Measurements from ENCODE around the gene PSEN1.
"Not testable (repeated sequence)": the region's sequence is repeated elsewhere in the genome, so short reads cannot be mapped to it uniquely, and the experiment has no call there.

Gene PSEN1

DNA sequence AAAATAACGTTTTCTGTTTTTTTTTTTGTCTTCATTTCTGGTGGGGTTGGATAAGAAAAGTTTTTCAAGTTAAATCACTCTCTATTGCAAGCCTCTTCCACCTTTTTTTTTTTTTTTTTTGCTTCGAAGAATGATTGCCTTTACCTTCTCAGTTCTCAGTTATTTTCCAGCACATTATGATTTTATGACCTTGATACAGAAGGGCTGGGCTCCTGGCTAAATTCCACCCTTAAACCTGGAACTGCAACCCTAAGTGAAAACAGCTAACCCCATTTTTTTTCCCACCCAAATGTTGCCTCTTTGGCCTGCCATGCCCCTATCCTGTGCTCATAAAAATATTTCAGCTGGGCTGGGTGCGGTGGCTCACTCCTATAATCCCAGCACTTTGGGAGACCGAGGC lies 31.4 kb downstream of the PSEN1 start:
- no peak for DNase-seq (ENCODE audit: low read depth)

DNA sequence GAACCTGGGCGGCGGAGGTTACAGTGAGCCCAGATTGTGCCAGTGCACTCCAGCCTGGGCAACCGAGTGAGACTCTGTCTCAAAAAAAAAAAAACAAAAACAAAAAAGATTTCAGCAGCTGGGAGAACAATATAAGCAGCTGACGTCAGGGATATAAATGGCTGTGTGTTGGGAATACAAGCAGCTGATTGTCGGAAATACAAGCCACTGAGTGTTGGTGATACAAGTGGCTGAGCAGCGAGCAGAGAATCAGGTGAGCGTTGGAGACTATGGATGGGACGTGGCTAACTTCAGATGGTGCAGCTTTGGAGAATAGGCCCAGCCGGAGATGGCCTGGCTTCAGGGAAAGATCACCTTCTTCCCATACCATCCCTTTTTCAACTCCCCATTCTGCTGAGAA lies 32.0 kb downstream of the PSEN1 start:
- DNase-seq (ENCODE audit: low read depth), result no peak

DNA sequence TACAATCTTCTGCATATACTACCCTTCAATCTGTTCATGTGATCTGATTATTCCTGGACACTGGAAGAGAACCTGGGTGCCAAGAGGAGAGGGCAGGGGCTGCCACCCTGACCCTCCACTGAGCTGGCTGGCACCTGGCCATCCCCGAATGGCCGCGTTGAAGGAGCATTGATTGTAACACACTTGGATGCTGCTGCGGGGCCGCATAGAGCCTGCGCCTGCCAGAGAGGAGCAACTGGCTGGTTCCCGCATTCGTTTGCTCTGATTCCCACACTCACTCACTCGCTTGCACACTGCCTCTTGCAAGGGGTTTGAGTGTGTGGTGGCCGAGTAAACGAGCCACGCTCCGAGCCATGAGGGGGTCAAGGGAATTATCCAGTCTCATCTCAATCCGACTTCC lies 32.4 kb downstream of the PSEN1 start:
- no peak for DNase-seq (ENCODE audit: low read depth)

DNA sequence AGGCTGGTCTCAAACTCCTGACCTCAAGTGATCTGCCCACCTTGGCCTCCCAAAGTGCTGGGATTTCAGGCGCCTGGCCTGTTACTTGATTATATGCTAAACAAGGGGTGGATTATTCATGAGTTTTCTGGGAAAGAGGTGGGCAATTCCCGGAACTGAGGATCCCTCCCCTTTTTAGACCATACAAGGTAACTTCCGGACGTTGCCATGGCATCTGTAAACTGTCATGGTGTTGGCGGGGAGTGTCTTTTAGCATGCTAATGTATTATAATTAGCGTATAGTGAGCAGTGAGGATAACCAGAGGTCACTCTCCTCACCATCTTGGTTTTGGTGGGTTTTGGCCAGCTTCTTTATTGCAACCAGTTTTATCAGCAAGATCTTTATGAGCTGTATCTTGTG lies 33.5 kb downstream of the PSEN1 start:
- not testable (repeated sequence) for DNase-seq (ENCODE audit: low read depth)

DNA sequence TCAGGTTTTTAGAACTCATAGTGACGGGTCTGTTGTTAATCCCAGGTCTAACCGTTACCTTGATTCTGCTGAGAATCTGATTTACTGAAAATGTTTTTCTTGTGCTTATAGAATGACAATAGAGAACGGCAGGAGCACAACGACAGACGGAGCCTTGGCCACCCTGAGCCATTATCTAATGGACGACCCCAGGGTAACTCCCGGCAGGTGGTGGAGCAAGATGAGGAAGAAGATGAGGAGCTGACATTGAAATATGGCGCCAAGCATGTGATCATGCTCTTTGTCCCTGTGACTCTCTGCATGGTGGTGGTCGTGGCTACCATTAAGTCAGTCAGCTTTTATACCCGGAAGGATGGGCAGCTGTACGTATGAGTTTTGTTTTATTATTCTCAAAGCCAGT lies 34.4 kb downstream of the PSEN1 start:
- no peak for DNase-seq (ENCODE audit: low read depth)

DNA sequence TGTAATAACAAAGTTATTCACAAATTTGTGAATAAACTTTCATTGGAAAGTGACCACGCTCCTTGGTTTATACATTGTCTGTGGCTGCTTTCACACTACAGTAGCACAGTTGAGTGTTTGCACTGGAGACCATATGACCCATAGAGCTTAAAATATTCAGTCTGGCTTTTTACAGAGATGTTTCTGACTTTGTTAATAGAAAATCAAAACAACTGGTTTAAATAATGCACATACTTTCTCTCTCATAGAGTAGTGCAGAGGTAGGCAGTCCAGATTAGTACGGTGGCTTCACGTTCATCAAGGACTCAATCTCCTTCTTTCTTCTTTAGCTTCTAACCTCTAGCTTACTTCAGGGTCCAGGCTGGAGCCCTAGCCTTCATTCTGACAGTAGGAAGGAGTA lies 36.2 kb downstream of the PSEN1 start:
- DNase-seq (ENCODE audit: low read depth), result no peak

DNA sequence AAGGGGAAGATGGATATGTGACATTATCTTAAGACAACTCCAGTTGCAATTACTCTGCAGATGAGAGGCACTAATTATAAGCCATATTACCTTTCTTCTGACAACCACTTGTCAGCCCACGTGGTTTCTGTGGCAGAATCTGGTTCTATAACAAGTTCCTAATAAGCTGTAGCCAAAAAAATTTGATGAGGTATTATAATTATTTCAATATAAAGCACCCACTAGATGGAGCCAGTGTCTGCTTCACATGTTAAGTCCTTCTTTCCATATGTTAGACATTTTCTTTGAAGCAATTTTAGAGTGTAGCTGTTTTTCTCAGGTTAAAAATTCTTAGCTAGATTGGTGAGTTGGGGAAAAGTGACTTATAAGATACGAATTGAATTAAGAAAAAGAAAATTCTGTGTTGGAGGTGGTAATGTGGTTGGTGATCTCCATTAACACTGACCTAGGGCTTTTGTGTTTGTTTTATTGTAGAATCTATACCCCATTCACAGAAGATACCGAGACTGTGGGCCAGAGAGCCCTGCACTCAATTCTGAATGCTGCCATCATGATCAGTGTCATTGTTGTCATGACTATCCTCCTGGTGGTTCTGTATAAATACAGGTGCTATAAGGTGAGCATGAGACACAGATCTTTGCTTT lies 36.9 kb downstream of the PSEN1 start:
- DNase-seq (ENCODE audit: low read depth), result peak; percentile 8

DNA sequence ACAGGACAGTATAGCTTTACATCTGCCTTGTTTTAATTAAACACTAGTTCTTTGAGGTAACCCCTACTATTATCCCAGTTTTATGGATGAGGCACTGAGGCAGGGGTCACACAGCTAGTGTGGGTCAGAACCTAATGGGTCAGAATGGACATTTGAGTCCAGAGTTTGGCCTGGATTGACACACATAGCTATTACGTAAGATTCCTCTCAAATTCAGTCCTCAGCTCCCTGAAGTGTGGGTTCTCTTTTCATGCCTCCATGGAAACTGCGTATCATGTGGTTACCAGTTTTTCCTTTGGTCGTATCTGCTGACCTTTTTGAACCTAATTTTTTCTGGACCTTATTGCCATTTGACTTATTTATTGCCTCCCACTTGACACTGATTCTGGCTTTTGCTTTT lies 40.4 kb downstream of the PSEN1 start:
- no peak for DNase-seq (ENCODE audit: low read depth)

DNA sequence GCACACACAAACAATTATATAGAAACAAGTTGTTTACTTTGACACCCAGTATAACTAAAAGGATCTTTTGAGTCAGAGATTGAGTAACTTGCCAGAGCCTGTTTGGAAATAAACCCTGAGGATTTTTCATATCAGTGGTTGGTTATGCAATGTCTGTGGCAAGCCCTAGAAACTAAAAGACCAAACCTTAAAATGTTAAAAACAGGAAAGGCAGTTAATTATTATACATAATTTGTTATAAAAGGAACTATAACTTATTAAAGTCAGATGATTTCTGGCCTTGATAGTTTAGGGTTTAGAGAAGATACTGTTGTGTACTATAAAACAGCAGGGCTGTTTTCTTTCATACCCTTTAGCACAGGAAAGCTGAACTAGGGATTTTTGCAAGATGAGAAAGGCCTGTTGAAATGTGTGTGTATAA lies 44.1 kb downstream of the PSEN1 start:
- no peak for DNase-seq (ENCODE audit: low read depth)

DNA sequence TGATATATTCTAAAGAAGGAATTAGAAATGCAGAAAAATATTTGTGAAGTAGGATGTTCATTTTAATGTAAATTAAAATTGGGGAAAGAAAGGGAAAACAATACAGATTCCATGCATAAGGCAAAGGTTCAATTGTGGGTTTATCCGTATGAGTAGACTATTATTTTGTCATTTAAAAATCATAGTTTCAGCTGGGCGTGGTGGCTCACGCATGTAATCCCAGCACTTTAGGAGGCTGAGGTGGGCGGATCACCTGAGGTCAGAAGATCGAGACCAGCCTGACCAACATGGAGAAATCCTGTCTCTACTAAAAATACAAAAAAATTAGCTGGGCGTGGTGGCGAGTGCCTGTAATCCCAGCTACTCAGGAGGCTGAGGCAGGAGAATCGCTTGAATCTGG lies 44.7 kb downstream of the PSEN1 start:
- not testable (repeated sequence) for DNase-seq (ENCODE audit: low read depth)

DNA sequence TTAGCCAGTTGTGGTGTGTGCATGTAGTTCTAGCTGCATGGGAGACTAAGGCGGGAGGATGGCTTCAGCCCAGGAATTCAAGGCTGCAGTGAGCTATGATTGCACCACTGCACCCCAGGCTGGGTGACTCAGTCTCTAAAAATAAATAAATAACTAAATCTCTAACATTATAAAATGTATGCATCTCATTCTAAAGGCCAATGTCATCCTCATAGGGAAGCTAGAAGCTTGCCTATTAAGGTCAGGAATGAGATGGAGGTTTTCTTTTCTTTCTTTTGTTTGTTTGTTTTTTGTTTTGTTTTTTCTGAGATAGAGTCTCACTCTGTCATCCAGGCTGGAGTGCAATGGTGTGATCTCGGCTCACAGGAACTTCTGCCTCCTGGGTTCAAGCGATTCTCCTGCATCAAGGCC lies 52.2 kb downstream of the PSEN1 start:
- peak; percentile 5 for DNase-seq (ENCODE audit: low read depth)

DNA sequence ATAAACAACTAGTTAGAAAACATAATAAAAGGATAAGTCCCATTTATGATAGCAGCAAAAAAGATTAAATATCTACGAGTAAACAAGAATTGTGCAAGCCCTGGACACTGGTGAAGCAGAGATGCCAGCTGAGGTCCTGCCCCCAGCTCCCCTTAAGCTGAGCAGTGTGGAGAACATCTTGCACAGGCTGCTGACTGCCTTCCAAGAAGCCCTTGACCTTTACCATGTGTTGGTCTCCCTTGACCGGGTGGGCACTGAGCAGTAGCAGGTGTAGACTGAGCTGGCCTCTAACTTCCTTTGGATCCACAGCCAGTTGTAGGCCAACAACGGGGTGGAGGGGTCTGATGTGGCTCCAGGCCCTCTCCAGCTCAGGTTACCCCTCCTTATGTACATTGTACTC lies 53.3 kb downstream of the PSEN1 start:
- no peak for DNase-seq (ENCODE audit: low read depth)

DNA sequence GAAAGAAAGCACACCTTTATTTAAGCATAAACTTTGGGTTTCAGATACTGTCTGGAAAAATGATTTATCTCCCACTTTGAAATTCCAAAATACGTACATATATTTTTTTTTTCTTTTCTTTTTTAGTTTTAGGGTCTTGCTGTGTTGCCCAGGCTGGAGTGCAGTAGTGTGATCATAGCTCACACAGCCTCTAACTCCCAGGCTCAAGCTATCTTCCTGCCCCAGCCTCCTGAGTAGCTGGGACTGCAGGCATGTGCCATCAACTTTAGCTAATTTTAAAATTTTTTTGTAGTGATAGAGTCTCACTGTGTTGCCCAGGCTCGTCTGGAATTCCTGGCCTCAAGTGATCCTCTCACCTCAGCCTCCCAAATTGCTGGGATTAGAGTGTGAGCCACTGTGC lies 55.1 kb downstream of the PSEN1 start:
- DNase-seq (ENCODE audit: low read depth), result no peak

DNA sequence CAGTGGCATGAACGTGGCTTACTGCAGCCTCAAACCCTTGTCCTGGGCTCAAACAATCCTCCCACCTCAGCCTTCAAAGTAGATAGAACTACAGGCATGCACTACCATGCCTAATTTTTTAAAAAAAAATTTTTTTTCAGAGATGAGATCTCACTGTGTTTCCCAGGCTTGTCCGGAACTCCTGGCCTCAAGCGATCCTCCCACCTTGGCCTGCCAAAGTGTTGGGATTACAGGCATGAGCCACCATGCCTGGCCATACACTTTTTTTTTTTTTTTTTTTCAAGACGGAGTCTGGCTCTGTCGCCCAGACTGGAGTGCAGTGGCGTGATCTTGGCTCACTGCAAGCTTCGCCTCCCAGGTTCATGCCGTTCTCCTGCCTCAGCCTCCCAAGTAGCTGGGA lies 58.0 kb downstream of the PSEN1 start:
- not testable (repeated sequence) for DNase-seq (ENCODE audit: low read depth)

DNA sequence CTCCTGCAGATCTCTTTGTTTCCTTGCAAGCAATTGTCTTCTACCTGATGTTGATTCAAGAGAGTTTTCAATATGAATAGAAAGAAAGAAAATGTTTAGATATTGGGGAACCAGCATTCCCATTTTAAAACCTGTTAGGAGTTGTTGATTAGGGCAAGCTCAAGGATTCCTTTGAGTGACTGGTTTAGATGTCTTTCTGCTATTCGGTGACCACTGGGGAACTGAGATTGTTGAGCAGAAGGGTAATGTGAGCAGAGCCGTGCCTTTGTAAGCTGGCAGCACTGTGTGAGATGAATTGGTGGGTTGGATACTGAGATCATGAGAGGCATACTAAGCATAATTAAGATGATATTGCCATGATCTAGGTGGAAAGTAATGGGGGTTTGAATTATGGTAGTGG lies 61.9 kb downstream of the PSEN1 start:
- DNase-seq (ENCODE audit: low read depth), result no peak

DNA sequence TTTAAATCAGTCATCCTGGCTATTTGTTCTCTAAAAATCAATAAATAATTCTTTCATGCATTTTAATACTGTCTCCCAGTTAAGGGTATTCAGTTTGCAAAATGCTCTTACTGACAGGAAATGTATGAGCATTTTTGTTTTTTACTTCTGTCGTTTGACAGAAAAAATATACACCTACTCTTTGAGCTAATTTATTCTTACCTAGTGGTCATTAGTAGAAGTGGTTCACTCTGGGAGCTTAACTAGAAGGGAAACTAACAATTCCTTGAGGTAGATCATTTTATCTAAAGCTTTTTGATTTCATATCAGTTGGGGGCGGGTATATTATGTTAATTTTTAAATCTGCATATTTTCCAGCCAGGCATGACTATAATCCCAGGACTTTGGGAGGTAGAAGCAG lies 67.2 kb downstream of the PSEN1 start:
- DNase-seq (ENCODE audit: low read depth), result no peak

DNA sequence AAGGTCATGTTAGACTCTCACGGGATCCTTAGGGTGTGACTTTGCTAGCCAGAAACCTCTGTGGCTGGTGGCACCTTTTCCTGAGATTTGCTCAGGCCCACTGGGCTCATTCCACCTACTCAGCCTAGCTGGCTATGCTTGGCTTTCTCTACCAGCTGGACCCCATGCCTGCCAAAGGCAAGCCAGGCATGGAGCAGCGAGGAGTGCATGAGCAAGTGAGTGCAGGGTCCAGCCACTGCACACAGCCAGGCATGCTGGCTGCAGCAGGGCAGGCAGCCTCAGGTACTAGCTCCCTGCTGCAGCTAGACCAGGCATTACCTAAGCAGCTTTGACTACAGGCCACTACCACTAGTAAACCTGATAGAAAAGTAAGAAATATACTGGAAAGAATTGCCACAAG lies 71.3 kb downstream of the PSEN1 start:
- DNase-seq (ENCODE audit: low read depth), result no peak

DNA sequence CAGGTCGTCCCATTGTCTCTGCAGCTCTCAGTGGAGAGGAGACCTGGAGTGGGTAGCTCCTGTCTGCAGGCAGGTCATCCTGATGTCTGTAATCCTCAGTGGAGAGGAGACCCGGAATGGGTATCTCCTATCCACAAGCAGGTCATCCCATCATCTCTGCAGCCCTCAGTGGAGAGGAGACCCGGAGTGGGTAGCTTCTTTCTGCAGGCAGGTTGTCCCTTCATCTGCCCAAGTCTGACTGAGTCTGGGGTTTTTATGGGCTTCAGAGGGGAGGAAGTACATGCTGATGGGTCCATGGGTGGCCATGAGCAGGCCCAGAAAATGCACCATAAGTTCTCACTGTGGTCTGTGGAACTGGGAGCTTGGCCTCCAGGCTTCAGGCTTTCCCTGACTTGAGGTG lies 72.1 kb downstream of the PSEN1 start:
- DNase-seq (ENCODE audit: low read depth), result no peak

DNA sequence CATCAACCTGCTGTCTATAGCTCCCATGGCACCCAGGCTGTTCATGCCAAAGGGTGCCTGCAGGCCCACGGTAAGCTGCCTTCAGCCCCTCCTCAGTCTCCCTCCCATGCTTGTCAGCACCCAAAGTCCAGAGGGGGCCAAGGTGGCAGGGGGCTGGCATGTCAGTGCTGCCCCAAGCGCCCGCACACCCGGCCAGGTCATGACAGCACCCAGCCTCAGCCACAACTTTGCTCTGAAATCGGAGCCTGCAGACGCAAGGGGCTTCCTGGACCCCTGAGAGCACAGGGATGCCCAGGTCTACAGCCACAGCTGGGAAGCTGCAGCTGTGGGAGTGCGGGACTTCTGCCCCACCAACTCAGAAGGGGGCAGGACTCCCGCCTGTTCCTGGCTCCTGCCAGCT lies 72.5 kb downstream of the PSEN1 start:
- DNase-seq (ENCODE audit: low read depth), result no peak

DNA sequence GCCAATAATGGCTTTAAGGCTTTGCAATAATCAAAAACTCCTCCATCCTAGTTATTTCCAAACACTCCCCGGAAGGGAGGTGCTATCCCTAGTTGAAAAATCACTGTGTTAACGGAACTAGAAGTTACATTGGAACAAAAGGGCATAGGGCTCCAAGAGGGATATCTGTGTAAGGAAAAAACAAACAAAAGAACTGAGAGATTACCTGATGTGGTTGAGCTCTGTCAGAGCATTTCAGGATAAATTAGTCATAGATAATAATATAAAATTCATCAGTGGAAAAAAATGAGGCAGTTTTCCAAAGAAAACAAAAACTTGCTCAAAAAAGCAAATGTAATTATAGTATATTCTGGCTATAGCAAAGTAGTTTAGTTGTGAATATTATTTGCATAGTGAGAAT lies 73.6 kb downstream of the PSEN1 start:
- no peak for DNase-seq (ENCODE audit: low read depth)

DNA sequence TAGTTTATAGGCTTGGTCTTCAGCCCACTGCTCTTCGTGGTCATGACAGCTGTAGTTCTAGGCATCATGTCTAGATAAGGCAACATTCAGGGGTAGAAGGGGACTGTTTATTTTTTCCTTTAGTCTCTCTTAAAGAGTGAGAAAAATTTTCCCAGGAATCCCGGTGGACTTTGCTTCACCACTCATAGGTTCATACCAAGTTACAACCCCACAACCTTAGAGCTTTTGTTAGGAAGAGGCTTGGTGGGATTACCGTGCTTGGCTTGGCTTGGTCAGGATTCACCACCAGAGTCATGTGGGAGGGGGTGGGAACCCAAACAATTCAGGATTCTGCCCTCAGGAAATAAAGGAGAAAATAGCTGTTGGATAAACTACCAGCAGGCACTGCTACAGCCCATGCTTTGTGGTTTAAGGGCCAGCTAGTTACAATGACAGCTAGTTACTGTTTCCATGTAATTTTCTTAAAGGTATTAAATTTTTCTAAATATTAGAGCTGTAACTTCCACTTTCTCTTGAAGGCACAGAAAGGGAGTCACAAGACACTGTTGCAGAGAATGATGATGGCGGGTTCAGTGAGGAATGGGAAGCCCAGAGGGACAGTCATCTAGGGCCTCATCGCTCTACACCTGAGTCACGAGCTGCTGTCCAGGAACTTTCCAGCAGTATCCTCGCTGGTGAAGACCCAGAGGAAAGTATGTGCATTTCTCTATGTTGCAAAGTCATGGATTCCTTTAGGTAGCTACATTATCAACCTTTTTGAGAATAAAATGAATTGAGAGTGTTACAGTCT lies 75.1 kb downstream of the PSEN1 start:
- DNase-seq (ENCODE audit: low read depth), result no peak

DNA sequence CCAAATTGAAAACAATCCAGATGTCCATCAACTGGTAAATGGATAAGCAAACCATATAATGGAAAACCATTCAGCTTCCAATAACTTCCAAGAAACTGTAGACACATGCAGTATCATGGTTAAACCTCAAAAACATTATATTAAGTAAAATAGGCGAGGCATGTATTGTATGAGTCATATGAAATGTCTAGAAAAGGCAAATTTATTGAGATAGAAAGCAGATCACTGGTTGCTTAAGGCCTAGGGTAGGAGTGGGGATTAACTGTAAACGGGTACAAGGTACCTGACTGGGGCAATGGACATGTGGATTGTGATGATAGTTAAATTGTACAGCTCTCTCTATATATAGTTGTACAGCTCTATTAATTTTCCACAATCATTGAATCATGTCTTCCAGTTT lies 79.7 kb downstream of the PSEN1 start:
- no peak for DNase-seq (ENCODE audit: low read depth)

DNA sequence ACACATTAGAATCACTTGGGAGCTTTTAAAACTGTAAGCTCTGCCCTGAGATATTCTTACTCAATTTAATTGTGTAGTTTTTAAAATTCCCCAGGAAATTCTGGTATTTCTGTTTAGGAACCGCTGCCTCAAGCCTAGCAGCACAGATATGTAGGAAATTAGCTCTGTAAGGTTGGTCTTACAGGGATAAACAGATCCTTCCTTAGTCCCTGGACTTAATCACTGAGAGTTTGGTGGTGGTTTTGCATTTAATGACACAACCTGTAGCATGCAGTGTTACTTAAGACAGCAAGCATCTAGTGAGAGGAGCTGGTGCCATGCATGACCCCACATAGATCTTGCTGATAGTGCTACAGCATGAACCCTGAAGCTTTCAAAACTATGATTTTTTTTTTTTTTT lies 81.1 kb downstream of the PSEN1 start:
- DNase-seq (ENCODE audit: low read depth), result no peak

DNA sequence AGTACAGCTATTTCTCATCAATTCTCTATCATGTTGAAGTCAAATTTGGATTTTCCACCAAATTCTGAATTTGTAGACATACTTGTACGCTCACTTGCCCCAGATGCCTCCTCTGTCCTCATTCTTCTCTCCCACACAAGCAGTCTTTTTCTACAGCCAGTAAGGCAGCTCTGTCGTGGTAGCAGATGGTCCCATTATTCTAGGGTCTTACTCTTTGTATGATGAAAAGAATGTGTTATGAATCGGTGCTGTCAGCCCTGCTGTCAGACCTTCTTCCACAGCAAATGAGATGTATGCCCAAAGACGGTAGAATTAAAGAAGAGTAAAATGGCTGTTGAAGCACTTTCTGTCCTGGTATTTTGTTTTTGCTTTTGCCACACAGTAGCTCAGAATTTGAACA lies 83.8 kb downstream of the PSEN1 start:
- DNase-seq (ENCODE audit: low read depth), result no peak

Data from HS-27A (cell line).